AG04450 (cell line): ENCODE results near the gene TRIO. TPM values are rescaled to one million over a fixed set of nuclear protein-coding genes. Genes with fewer than 3 reads are reported as not detected.

ENCODE experiments used
- CTCF ChIA-PET: fragments of 300-600, 350-600 bp; formaldehyde crosslinking; extraction: SDS; loops from one replicate; lab custom pipeline; 2022; ENCODE audit warnings: antibody characterized with exemption, inconsistent platforms; lab: Charles Lee
- POLR2A ChIA-PET: fragments of 350-600 bp; formaldehyde crosslinking; extraction: SDS; loops from one replicate; lab custom pipeline; 2021; ENCODE audit warnings: antibody characterized with exemption, inconsistent platforms; lab: Yijun Ruan, JAX
- DNase-seq: peaks from one replicate; pipeline ENCODE4 v3.0.0-alpha.2; 2011; ENCODE audit warnings: low read depth, low spot score
- H3K27ac ChIP-seq: one replicate; pipeline ENCODE4 v1.5.1; 2012; ENCODE audit warnings: low read depth, low read length, control low read depth
- H3K27me3 ChIP-seq: one replicate; pipeline ENCODE4 v1.6.0; 2012; ENCODE audit warnings: low read length; ENCODE audit not compliant: control insufficient read depth, insufficient read depth
- H3K4me3 ChIP-seq: 2 replicates; pipeline ENCODE4 v1.5.1; 2011; ENCODE audit warnings: mild to moderate bottlenecking, low read depth, low read length, control low read depth
- H3K9me3 ChIP-seq: 2 replicates; pipeline ENCODE4 v1.5.1; 2012; ENCODE audit warnings: low read length; ENCODE audit not compliant: control insufficient read depth, insufficient read depth
- polyA plus RNA-seq: library from polyadenylated mRNA; depleted of rRNA; stranded (reverse); fragments of >200 nt; gene quantifications from 2 replicates; pipeline ENCODE4 v1.2.3, GENCODE V29; 2011
- TF ChIP-seq, protein P1 (sequence below): IDR thresholded peaks from 2 replicates; pipeline ENCODE4 v1.5.1; 2011; ENCODE audit warnings: low read depth, low read length, control low read depth, inconsistent platforms

Gene TRIO
- polyA plus RNA-seq, 1 experiment, result 268 TPM

DNA sequence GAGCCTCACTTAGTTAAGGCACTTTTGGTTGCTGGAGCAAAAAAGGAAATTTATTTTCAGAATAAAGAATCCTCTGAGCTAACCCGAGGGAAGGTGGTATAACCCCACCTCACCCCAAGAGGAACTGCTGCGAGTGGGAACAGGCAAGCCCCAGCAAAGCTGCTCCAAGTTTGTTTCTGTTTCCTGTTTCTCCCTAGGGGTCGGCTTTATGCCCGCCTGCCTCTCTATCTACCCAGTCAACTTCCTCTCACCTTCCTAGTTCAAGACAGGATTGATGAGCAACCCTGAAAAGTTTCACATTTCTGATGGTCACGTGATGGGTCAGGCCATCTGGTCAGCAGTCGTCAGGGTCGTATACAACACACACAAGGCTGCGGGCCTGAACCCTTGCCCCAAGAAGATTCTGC is 31.1 kb downstream of the TRIO start:
- Histone ChIP-seq H3K9me3 (peaks cover 2% of the 10 kb centered on the region; the same call in 1 of the 2 replicates), H3K27me3 (no peaks in the 10 kb centered on the region), H3K4me3 (no peak overlapping the region), H3K27ac (peak overlapping the region; percentile 66)
- CTCF ChIA-PET, result interaction anchor here (0.8 kb wide), 1 partner anchor 20 kb away, joined by 3 read pairs; no protein-coding TSS in a partner anchor
- POLR2A ChIA-PET, result interaction anchor here (1.0 kb wide), 2 partner anchors 18 to 29 kb away, joined by 3 to 4 read pairs; no protein-coding TSS in a partner anchor
- TF ChIP-seq, protein P1, sequence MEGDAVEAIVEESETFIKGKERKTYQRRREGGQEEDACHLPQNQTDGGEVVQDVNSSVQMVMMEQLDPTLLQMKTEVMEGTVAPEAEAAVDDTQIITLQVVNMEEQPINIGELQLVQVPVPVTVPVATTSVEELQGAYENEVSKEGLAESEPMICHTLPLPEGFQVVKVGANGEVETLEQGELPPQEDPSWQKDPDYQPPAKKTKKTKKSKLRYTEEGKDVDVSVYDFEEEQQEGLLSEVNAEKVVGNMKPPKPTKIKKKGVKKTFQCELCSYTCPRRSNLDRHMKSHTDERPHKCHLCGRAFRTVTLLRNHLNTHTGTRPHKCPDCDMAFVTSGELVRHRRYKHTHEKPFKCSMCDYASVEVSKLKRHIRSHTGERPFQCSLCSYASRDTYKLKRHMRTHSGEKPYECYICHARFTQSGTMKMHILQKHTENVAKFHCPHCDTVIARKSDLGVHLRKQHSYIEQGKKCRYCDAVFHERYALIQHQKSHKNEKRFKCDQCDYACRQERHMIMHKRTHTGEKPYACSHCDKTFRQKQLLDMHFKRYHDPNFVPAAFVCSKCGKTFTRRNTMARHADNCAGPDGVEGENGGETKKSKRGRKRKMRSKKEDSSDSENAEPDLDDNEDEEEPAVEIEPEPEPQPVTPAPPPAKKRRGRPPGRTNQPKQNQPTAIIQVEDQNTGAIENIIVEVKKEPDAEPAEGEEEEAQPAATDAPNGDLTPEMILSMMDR, result no peak
- no peak for DNase-seq

DNA sequence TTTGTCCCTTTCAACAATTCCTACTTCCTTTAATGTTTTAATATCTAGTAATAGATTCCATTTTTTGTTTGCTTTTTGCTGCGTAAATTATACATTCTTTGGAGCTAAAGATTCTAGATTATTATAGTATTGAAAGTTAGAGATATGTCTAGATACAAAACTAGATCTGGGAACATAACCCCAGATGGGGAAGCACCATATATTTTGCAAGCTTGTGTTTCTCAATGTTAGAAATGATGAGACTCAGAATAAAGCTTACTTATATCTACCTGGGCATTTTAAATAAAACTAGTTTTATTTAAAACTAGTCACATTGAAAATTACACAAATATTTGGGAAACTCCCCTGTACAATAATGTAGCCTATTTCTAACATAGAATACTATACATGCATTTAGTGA is 32.2 kb downstream of the TRIO start:
- Histone ChIP-seq H3K27me3 (no peaks in the 10 kb centered on the region), H3K9me3 (peaks cover 2% of the 10 kb centered on the region; the same call in 1 of the 2 replicates), H3K27ac (no peak overlapping the region), H3K4me3 (no peak overlapping the region)
- ChIA-PET POLR2A (no interaction called here), CTCF (no interaction called here)
- TF ChIP-seq, protein P1, result no peak
- DNase-seq, result no peak

DNA sequence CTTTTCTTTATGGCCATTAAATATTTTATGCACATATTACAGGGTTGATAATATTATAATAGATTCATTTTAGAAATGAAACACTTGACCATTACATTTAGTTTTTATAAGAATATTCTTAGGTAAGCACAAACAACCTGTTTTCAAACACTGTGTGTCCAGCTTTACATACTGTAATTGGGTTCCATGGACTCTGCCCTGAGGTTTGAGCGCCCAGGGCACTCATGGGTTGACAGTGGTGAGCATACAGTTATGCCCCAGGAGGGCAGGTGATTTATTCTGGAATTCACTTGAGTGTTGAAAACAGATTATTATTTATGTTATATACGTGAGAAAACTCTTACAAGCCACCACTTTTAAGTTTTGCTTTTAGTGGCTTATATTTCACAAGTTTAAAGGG is 33.7 kb downstream of the TRIO start:
- Histone ChIP-seq H3K4me3 (no peak overlapping the region), H3K27ac (no peak overlapping the region), H3K9me3 (peaks cover 2% of the 10 kb centered on the region; the same call in 1 of the 2 replicates), H3K27me3 (no peaks in the 10 kb centered on the region)
- TF ChIP-seq, protein P1, result no peak
- DNase-seq, result no peak
- ChIA-PET POLR2A (no interaction called here), CTCF (no interaction called here)

DNA sequence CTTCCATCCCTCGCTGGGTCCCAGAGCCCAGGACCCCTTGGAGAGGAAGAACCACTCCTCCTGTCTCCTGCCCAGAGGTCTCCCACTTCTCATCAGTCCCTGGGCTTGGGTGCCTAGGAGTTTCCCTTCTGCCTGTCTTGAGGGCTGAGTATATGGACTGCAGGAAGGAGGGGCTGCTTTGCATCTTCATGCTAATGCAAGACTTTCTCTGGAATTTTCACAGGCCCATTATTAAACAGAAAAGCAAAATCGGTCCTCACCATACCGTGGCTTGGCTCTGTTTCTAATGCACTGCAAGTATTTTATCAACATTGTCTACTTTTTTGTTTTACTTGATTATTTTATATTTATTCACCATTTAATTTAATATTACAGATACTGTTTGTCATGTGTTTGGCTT is 34.5 kb downstream of the TRIO start:
- ChIA-PET POLR2A (no interaction called here), CTCF (no interaction called here)
- Histone ChIP-seq H3K27me3 (no peaks in the 10 kb centered on the region), H3K9me3 (peaks cover 2% of the 10 kb centered on the region; the same call in 1 of the 2 replicates), H3K27ac (peak overlapping the region; percentile 69), H3K4me3 (no peak overlapping the region)
- TF ChIP-seq, protein P1, result no peak
- DNase-seq, result no peak

DNA sequence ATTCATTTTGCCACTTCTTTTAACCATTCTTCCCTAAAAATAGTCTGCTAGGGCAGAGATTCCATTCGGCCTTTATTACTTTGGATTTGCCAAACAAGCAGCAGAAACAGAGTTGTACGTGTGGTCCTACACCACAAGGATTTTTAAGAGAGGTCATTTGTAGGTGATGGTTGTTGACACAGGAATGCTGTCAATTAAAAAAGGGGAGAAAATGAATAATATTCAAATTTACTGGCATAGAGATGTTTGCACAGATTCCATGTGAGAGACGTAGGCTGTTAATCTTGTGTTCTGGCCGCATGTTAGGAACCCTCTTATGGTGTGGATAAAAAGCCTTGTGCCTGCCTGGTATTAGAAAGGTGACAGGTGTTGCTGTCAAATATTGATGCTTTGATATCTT is 34.9 kb downstream of the TRIO start:
- no peak for DNase-seq
- CTCF ChIA-PET, result no interaction called here
- H3K4me3 ChIP-seq, result no peak overlapping the region

More for the DNA sequence above, 34.9 kb downstream of the TRIO start:
- POLR2A ChIA-PET, result interaction anchor here (0.6 to 2.2 kb wide), 4 partner anchors 12 to 128 kb away, joined by 3 to 8 read pairs (median 5); no protein-coding TSS in a partner anchor
- Histone ChIP-seq H3K27me3 (no peaks in the 10 kb centered on the region), H3K9me3 (peaks cover 2% of the 10 kb centered on the region; the same call in 1 of the 2 replicates), H3K27ac (peak overlapping the region; percentile 80)
- TF ChIP-seq, protein P1, result no peak
